HepG2 (cell line): ENCODE measurements around the gene LECT2. TPM values are rescaled to one million over a fixed set of nuclear protein-coding genes. Genes with fewer than 3 reads are reported as not detected.

Experiments
- ATAC-seq: fragments of 200-7000 bp; cut with Tn5 transposase; 3 replicates; pipeline ENCODE4 v1.9.1; 2020; ENCODE audit warnings: mild to moderate bottlenecking, moderate library complexity
- BruUV-seq: library from RNA; stranded (reverse); fragments of 400-500 nt; replicated peaks from 2 replicates; lab custom pipeline; 2021; lab: Mats Ljungman, UMichigan
- CTCF ChIA-PET: fragments of 300-600 bp; formaldehyde crosslinking; extraction: SDS; loops from one replicate; lab custom pipeline; 2021; ENCODE audit warnings: low total read pairs, inconsistent platforms, low intra/inter-chr PET ratio; lab: Yijun Ruan, JAX
- POLR2A ChIA-PET: fragments of 350-600 bp; sonication (Branson Sonifier 250); formaldehyde crosslinking; loops from one replicate; lab custom pipeline; 2020; ENCODE audit warnings: antibody characterized with exemption, inconsistent platforms; lab: Yijun Ruan, JAX
- DNase-seq: peaks from one replicate; pipeline ENCODE4 v3.0.0-alpha.2; 2015; ENCODE audit warnings: low spot score
- FAIRE-seq: peaks from 3 replicates; lab custom pipeline; 2011; peaks lifted over from hg19 to GRCh38; lab: Jason Lieb, UNC
- H2AFZ ChIP-seq: one replicate; pipeline ENCODE4 v1.6.1; 2011; ENCODE audit warnings: low read length, inconsistent platforms
- H3K27ac ChIP-seq: fragments of 300-600 bp; 3 replicates; pipeline ENCODE4 v1.8.0; 2011; ENCODE audit warnings: mixed run types, mild to moderate bottlenecking, mixed read lengths, low read length, inconsistent platforms; ENCODE audit not compliant: insufficient read depth; ENCODE audit errors: extremely low read length
- H3K27me3 ChIP-seq, 2 experiments: fragments of 200-600 bp in 1 of 2; 2 replicates in 1 of 2; 3 replicates in 1 of 2; pipeline versions ENCODE4 v1.6.0 to v1.8.0; 2011; ENCODE audit warnings: low read length in 2 of 2, mild to moderate bottlenecking in 2 of 2, moderate library complexity in 2 of 2, inconsistent platforms in 1 of 2; ENCODE audit not compliant: insufficient read depth in 2 of 2, control insufficient read depth in 1 of 2
- H3K36me3 ChIP-seq, 2 experiments: fragments of 200-600 bp in 1 of 2; replicated peaks in 1 of 2; 2 replicates in 1 of 2; 3 replicates in 1 of 2; pipeline versions ENCODE4 v1.5.1 to v1.8.0; 2011; ENCODE audit warnings: low read length in 2 of 2, inconsistent platforms in 1 of 2; ENCODE audit not compliant: insufficient read depth in 2 of 2, control insufficient read depth in 1 of 2
- H3K4me1 ChIP-seq: 2 replicates; pipeline ENCODE4 v1.5.1; 2012; ENCODE audit warnings: low read length, inconsistent platforms; ENCODE audit not compliant: insufficient read depth
- H3K4me2 ChIP-seq: 2 replicates; pipeline ENCODE4 v1.6.0; 2011; ENCODE audit warnings: low read depth, low read length, inconsistent platforms
- H3K4me3 ChIP-seq, 3 experiments: fragments of 200-600 bp in 1 of 3; sonication (generic), shearing (Covaris generic) in 1 of 3; replicated peaks in 1 of 3; 2 replicates each; pipeline ENCODE4 v1.5.1; 2011 to 2016; ENCODE audit warnings: low read length in 3 of 3, inconsistent platforms in 2 of 3, low read depth in 2 of 3, mild to moderate bottlenecking in 2 of 3, control low read depth in 1 of 3, mixed read lengths in 1 of 3; ENCODE audit not compliant: insufficient read depth in 1 of 3
- H3K79me2 ChIP-seq: one replicate; pipeline ENCODE4 v1.6.1; 2011; ENCODE audit warnings: low read length, inconsistent platforms; ENCODE audit not compliant: insufficient read depth
- H3K9ac ChIP-seq: 2 replicates; pipeline ENCODE4 v1.6.0; 2011; ENCODE audit warnings: mild to moderate bottlenecking, low read depth, low read length, inconsistent platforms; ENCODE audit not compliant: insufficient read depth
- H3K9me3 ChIP-seq: 2 replicates; pipeline ENCODE4 v1.5.1; 2012; ENCODE audit warnings: mild to moderate bottlenecking, low read length
- H4K20me1 ChIP-seq: 2 replicates; pipeline ENCODE4 v1.6.0; 2011; ENCODE audit warnings: inconsistent platforms, mild to moderate bottlenecking, low read length, moderate library complexity; ENCODE audit not compliant: insufficient read depth
- CEBPB ChIP-seq: IDR thresholded peaks from 2 replicates; pipeline ENCODE4 v1.6.1; 2011; ENCODE audit warnings: low read depth, low read length, improper control_type of control experiment, borderline replicate concordance
- E2F5 ChIP-seq: sonication (generic); formaldehyde crosslinking; conservative IDR thresholded peaks from 2 replicates; pipeline ENCODE4 v1.4.0; 2020; ENCODE audit warnings: missing genetic modification reagents
- GRHL1 ChIP-seq: sonication (generic); formaldehyde crosslinking; conservative IDR thresholded peaks from 2 replicates; pipeline ENCODE4 v1.8.0; 2022; ENCODE audit warnings: missing genetic modification reagents
- PCBP2 ChIP-seq: fragments of 200-400 bp; formaldehyde crosslinking; optimal IDR thresholded peaks from 2 replicates; pipeline ENCODE3; 2018; ENCODE audit warnings: low read length, low read depth; ENCODE audit not compliant: poor library complexity, severe bottlenecking
- RBFOX2 ChIP-seq: fragments of 200-400 bp; formaldehyde crosslinking; IDR thresholded peaks from 2 replicates; pipeline ENCODE4 v1.6.1; 2017; ENCODE audit warnings: low read depth, mild to moderate bottlenecking, low read length
- ZBTB25 ChIP-seq: IDR thresholded peaks from 2 replicates; pipeline ENCODE4 v1.6.1; 2018; ENCODE audit warnings: missing genetic modification reagents
- ZBTB8A ChIP-seq: sonication (generic); formaldehyde crosslinking; IDR thresholded peaks from 2 replicates; pipeline ENCODE4 v1.4.0; 2020; ENCODE audit warnings: mild to moderate bottlenecking, low read depth, missing genetic modification reagents, borderline replicate concordance
- ZFP82 ChIP-seq: sonication (generic); formaldehyde crosslinking; IDR thresholded peaks from 2 replicates; pipeline ENCODE4 v1.5.1; 2020; ENCODE audit warnings: mild to moderate bottlenecking, missing genetic modification reagents, borderline replicate concordance
- ZNF44 ChIP-seq: sonication (generic); formaldehyde crosslinking; IDR thresholded peaks from 2 replicates; pipeline ENCODE4 v1.5.1; 2020; ENCODE audit warnings: mild to moderate bottlenecking, missing genetic modification reagents
- whole genome bisulfite sequencing: methylation state at CpG from one replicate; pipeline ENCODE4 v1.1.6; 2017; ENCODE audit warnings: low lambda C conversion rate; 5-methylcytosine and 5-hydroxymethylcytosine counted together
- in situ Hi-C: cut with HindIII; loops from 2 replicates; pipeline ENCODE4 v1.10.0; 2017; ENCODE audit warnings: low pct_unique_long_range_greater_than_20kb; ENCODE audit not compliant: extremely low pct_ligation_motif_present
- intact Hi-C: fragments of 100-400 bp; cut with micrococcal nuclease; formaldehyde crosslinking; loops from one replicate; pipeline ENCODE4 v1.10.0; 2022; ENCODE audit not compliant: unreplicated experiment
- polyA plus RNA-seq, 8 experiments: library from polyadenylated mRNA; depleted of rRNA in 3 of 8; stranded (reverse) in 7 of 8; unstranded in 1 of 8; fragments of >200 nt; fragmentation: Illumina TruSeq in 4 of 8; extraction: Trizol in 4 of 8; gene quantifications; 2 replicates each; pipeline versions ENCODE4 v1.2.1 to v1.2.3, GENCODE V29; 2011 to 2016; ENCODE audit warnings: low read depth in 4 of 8, missing spikeins in 1 of 8, mixed read lengths in 1 of 8; ENCODE audit not compliant: insufficient read depth in 1 of 8
- total RNA-seq, 5 experiments: library from RNA; depleted of rRNA; stranded (reverse); fragments of >200 nt; fragmentation: Illumina TruSeq; extraction: Trizol; gene quantifications; 2 replicates each; pipeline ENCODE4 v1.2.3, GENCODE V29; 2016; ENCODE audit warnings: low read depth in 1 of 5

The LECT2 gene
- total and polyA plus RNA-seq, 2 of the 13 experiments (the other 11 are each of a cell fraction or from before 2014, with no cell fraction given), result not detected

GRCh38 chr5:135997673-135998335 lies 43.0 kb upstream of the LECT2 start:
- WGBS, result 76% methylated on average over 8 of the region's 8 CpGs
- intact Hi-C loops (no loop called here), in situ Hi-C loops (no loop called here)
- no peak overlapping the region for H2AFZ ChIP-seq
- no peaks in the 10 kb centered on the region for H4K20me1 ChIP-seq
- POLR2A ChIA-PET, result interaction anchor here (1.4 kb wide), 1 partner anchor 31 kb away, joined by 3 read pairs; the partner anchor contains the start of gene TGFBI
- no TSS peak for BruUV-seq
- DNase-seq (no peak), ATAC-seq (no peak), FAIRE-seq (no peak)
- no peak overlapping the region for H3K9ac ChIP-seq
- peaks cover 36% of the 10 kb centered on the region for H3K4me1 ChIP-seq
- TF ChIP-seq RBFOX2 (no peak), PCBP2 (no peak), E2F5 (no peak), ZFP82 (CRISPR knock-in tag) (no peak), ZBTB8A (CRISPR knock-in tag) (no peak), ZNF44 (no peak)
- no peaks in the 10 kb centered on the region for H3K9me3 ChIP-seq
- H3K27ac ChIP-seq, result no peak overlapping the region
- H3K36me3 ChIP-seq, result no peaks in the 10 kb centered on the region
- H3K27me3 ChIP-seq, result no peaks in the 10 kb centered on the region
- no peak overlapping the region for H3K4me2 ChIP-seq
- no peaks in the 10 kb centered on the region for H3K79me2 ChIP-seq
- CTCF ChIA-PET, result no interaction called here
- no peak overlapping the region for H3K4me3 ChIP-seq

- H3K4me2 ChIP-seq, result no peak overlapping the region
- no peaks in the 10 kb centered on the region for H4K20me1 ChIP-seq
- no peaks in the 10 kb centered on the region for H3K36me3 ChIP-seq
- DNase-seq (no peak), FAIRE-seq (no peak), ATAC-seq (no peak)
- no peaks in the 10 kb centered on the region for H3K9me3 ChIP-seq
- 57% methylated on average over 2 of the region's 2 CpGs for whole genome bisulfite sequencing
- H3K9ac ChIP-seq, result no peak overlapping the region
- ChIA-PET POLR2A (interaction anchor here (1.4 kb wide), 1 partner anchor 32 kb away, joined by 3 read pairs; the partner anchor contains the start of gene TGFBI), CTCF (no interaction called here)
- no peak overlapping the region for H2AFZ ChIP-seq
- H3K27ac ChIP-seq, result no peak overlapping the region
- H3K4me3 ChIP-seq, result no peak overlapping the region
- intact Hi-C loops, result no loop called here
- in situ Hi-C loops, result no loop called here
- H3K27me3 ChIP-seq, result no peaks in the 10 kb centered on the region
- no TSS peak for BruUV-seq
- H3K79me2 ChIP-seq, result no peaks in the 10 kb centered on the region
- H3K4me1 ChIP-seq, result peaks cover 33% of the 10 kb centered on the region
- TF ChIP-seq ZBTB25 (CRISPR knock-in tag) (no peak), CEBPB (no peak), GRHL1 (CRISPR knock-in tag) (no peak)
Measured at GRCh38 chr5:135996611-135997010, 41.8 kb upstream of the LECT2 start.
